ENCODE data around the gene LYPD6B.

LYPD6B gene

DNA sequence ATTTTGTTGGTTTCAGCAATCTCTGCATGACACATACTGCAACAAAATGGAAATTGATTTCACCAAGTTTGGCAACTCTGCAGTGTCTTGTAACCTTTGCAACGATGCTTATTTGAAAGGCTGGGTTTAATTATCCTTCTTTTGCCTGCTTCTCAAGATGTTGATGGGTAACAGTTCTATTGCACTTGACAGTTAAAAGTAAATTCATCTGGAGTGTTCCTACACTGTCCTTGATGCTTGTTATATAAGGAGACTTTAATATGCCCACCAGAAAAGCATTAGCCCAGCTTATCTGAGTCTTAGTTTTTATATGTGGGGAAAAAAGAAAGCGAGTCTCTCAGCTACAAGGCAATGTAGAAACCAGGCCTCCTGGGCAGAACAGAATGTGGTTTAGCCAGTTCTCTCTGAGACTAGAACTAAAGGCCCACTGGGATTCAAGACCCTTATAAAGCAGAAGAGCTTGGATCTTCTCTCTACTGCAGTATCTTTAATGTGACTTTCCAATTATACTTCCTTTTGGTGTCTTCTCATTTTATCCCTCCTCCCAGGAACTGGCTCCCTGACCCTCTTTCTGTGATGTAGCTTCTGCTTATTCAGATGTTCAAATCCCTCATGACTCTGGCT is 185.1 kb downstream of the LYPD6B start:
- no peaks in the 10 kb centered on the region for H3K36me3 ChIP-seq (ENCODE audit: insufficient read depth, low read length)
- H2AFZ ChIP-seq (ENCODE audit: low read length) = no peak overlapping the region
- H3K27ac ChIP-seq (ENCODE audit: low read depth, low read length, poor library complexity, severe bottlenecking) = no peak overlapping the region
- no peaks in the 10 kb centered on the region for H3K79me2 ChIP-seq (ENCODE audit: insufficient read depth, low read length)
- no peaks in the 10 kb centered on the region for H3K9me3 ChIP-seq (ENCODE audit: low read length)
- H3K4me1 ChIP-seq (ENCODE audit: insufficient read depth, low read length, severe bottlenecking) = no peaks in the 10 kb centered on the region
- no peak overlapping the region for H3K4me2 ChIP-seq (ENCODE audit: low read length)
- no peaks in the 10 kb centered on the region for H3F3A ChIP-seq (ENCODE audit: insufficient read depth, low read length)
- no peak overlapping the region for H3K4me3 ChIP-seq (ENCODE audit: low read depth, low read length, poor library complexity, severe bottlenecking)
- no peak for TF ChIP-seq EZH2 (IDR thresholded peaks at IDR 0.05; ENCODE audit: borderline replicate concordance, low read length)
- TF ChIP-seq, protein P1, sequence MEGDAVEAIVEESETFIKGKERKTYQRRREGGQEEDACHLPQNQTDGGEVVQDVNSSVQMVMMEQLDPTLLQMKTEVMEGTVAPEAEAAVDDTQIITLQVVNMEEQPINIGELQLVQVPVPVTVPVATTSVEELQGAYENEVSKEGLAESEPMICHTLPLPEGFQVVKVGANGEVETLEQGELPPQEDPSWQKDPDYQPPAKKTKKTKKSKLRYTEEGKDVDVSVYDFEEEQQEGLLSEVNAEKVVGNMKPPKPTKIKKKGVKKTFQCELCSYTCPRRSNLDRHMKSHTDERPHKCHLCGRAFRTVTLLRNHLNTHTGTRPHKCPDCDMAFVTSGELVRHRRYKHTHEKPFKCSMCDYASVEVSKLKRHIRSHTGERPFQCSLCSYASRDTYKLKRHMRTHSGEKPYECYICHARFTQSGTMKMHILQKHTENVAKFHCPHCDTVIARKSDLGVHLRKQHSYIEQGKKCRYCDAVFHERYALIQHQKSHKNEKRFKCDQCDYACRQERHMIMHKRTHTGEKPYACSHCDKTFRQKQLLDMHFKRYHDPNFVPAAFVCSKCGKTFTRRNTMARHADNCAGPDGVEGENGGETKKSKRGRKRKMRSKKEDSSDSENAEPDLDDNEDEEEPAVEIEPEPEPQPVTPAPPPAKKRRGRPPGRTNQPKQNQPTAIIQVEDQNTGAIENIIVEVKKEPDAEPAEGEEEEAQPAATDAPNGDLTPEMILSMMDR (IDR thresholded peaks at IDR 0.05; ENCODE audit: low read length) = no peak
- H4K20me1 ChIP-seq (ENCODE audit: insufficient read depth, low read length) = no peaks in the 10 kb centered on the region
- H3K27me3 ChIP-seq (ENCODE audit: insufficient read depth, low read length) = no peaks in the 10 kb centered on the region
- H3K9me2 ChIP-seq (ENCODE audit: low read depth, low read length) = no peaks in the 10 kb centered on the region
- no peak overlapping the region for H3K9ac ChIP-seq (ENCODE audit: low read length)

DNA sequence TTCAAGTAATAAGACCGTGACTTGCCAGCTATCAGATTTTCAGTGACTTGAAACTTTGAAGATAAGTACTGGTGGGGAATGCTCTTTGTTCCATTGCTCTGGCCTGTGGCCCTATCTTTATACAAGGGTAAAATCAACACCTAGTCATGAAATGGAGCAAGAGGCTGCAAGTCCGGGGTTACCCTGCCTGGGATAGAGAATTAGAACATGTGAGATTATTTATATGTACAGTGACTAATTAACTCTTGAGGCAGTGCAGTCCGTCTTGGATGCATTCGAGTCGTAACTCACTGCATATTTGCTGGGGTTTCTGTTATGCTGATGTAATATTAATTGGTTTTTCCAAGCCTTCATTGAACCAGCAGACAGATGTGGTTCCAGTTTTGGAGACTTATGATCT is 186.0 kb downstream of the LYPD6B start:
- H3K4me3 ChIP-seq (ENCODE audit: low read depth, low read length, poor library complexity, severe bottlenecking) = no peak overlapping the region
- H3K27me3 ChIP-seq (ENCODE audit: insufficient read depth, low read length) = no peaks in the 10 kb centered on the region
- TF ChIP-seq, protein P1 (IDR thresholded peaks at IDR 0.05; ENCODE audit: low read length) = no peak
- TF ChIP-seq EZH2 (IDR thresholded peaks at IDR 0.05; ENCODE audit: borderline replicate concordance, low read length) = no peak
- H3K4me1 ChIP-seq (ENCODE audit: insufficient read depth, low read length, severe bottlenecking) = no peaks in the 10 kb centered on the region
- H4K20me1 ChIP-seq (ENCODE audit: insufficient read depth, low read length) = no peaks in the 10 kb centered on the region
- no peaks in the 10 kb centered on the region for H3K79me2 ChIP-seq (ENCODE audit: insufficient read depth, low read length)
- no peaks in the 10 kb centered on the region for H3F3A ChIP-seq (ENCODE audit: insufficient read depth, low read length)
- no peak overlapping the region for H3K9ac ChIP-seq (ENCODE audit: low read length)
- no peak overlapping the region for H2AFZ ChIP-seq (ENCODE audit: low read length)
- no peaks in the 10 kb centered on the region for H3K9me3 ChIP-seq (ENCODE audit: low read length)
- H3K9me2 ChIP-seq (ENCODE audit: low read depth, low read length) = no peaks in the 10 kb centered on the region
- no peak overlapping the region for H3K27ac ChIP-seq (ENCODE audit: low read depth, low read length, poor library complexity, severe bottlenecking)
- no peaks in the 10 kb centered on the region for H3K36me3 ChIP-seq (ENCODE audit: insufficient read depth, low read length)
- no peak overlapping the region for H3K4me2 ChIP-seq (ENCODE audit: low read length)

DNA sequence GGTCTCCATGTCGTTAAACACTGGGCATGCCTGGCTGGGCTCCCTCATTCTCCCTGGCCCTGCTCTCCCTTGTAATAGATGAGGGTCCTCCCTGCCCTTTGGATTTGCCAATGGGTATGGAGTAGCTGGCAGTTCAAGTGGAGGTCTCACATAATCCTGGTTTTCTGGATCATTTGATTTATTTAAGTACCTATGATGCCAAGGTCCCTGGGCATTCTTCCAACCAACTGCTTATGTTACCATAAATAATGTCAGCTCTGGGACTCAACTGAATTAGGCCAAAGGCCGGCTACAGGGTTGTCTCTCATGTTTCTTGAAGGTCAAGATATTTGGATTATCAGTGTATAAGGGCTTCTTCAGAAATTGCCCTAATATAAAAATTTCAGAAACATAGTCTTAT is 186.9 kb downstream of the LYPD6B start:
- Histone ChIP-seq H3K79me2 (ENCODE audit: insufficient read depth, low read length) (no peaks in the 10 kb centered on the region), H3K27me3 (ENCODE audit: insufficient read depth, low read length) (no peaks in the 10 kb centered on the region), H3K36me3 (ENCODE audit: insufficient read depth, low read length) (no peaks in the 10 kb centered on the region), H3K4me1 (ENCODE audit: insufficient read depth, low read length, severe bottlenecking) (no peaks in the 10 kb centered on the region), H3K4me2 (ENCODE audit: low read length) (no peak overlapping the region), H3K9ac (ENCODE audit: low read length) (no peak overlapping the region), H3F3A (ENCODE audit: insufficient read depth, low read length) (no peaks in the 10 kb centered on the region), H2AFZ (ENCODE audit: low read length) (no peak overlapping the region), H3K27ac (ENCODE audit: low read depth, low read length, poor library complexity, severe bottlenecking) (no peak overlapping the region), H3K9me3 (ENCODE audit: low read length) (no peaks in the 10 kb centered on the region), H3K4me3 (ENCODE audit: low read depth, low read length, poor library complexity, severe bottlenecking) (no peak overlapping the region), H4K20me1 (ENCODE audit: insufficient read depth, low read length) (no peaks in the 10 kb centered on the region), H3K9me2 (ENCODE audit: low read depth, low read length) (no peaks in the 10 kb centered on the region)
- TF ChIP-seq EZH2 (IDR thresholded peaks at IDR 0.05; ENCODE audit: borderline replicate concordance, low read length) = no peak
- TF ChIP-seq, protein P1 (IDR thresholded peaks at IDR 0.05; ENCODE audit: low read length) = no peak

Data from OCI-LY1 (cell line).